Cardiac fibroblast (primary cell): ENCODE measurements around the gene COBL.

ENCODE experiments used
- DNase-seq, 2 donors: peaks; one replicate each; pipeline versions ENCODE4 v3.0.0 to v3.0.0-alpha.2; 2010; ENCODE audit warnings: low read depth in 2 of 2
- H3K4me3 ChIP-seq, 2 donors: replicated peaks in 1 of 2; 1 replicate in 1 of 2; 2 replicates in 1 of 2; pipeline ENCODE4 v1.5.1; 2011; ENCODE audit warnings: low read depth in 2 of 2, low read length in 2 of 2, mild to moderate bottlenecking in 2 of 2, moderate library complexity in 1 of 2
- CTCF ChIP-seq: IDR thresholded peaks from one replicate; pipeline ENCODE4 v1.5.1; 2011; ENCODE audit warnings: low read depth, mild to moderate bottlenecking, low read length, inconsistent platforms

Gene COBL

GRCh38 chr7:51263631-51264484 is 52.8 kb downstream of the COBL start:
- DNase-seq: no peak
- H3K4me3 ChIP-seq: no peak overlapping the region
- no peak for TF ChIP-seq CTCF

GRCh38 chr7:51262796-51263531 is 53.6 kb downstream of the COBL start:
- DNase-seq: no peak
- no peak overlapping the region for H3K4me3 ChIP-seq
- TF ChIP-seq CTCF: no peak

GRCh38 chr7:51261950-51262795 is 54.4 kb downstream of the COBL start:
- DNase-seq: no peak
- no peak overlapping the region for H3K4me3 ChIP-seq
- no peak for TF ChIP-seq CTCF

GRCh38 chr7:51261117-51261835 is 55.3 kb downstream of the COBL start:
- no peak for TF ChIP-seq CTCF
- no peak overlapping the region for H3K4me3 ChIP-seq
- DNase-seq: no peak

GRCh38 chr7:51260516-51260915 is 56.1 kb downstream of the COBL start:
- no peak overlapping the region for H3K4me3 ChIP-seq
- no peak for DNase-seq
- TF ChIP-seq CTCF: no peak

GRCh38 chr7:51259766-51260165 is 56.8 kb downstream of the COBL start:
- DNase-seq: no peak
- no peak for TF ChIP-seq CTCF

More at GRCh38 chr7:51259766-51260165, 56.8 kb downstream of the COBL start:
- H3K4me3 ChIP-seq: no peak overlapping the region
